Stimulated activated CD8-positive, alpha-beta memory T cell treated with anti-CD3 and anti-CD28 coated beads, Interleukin-12 subunit alpha, Interleukin-12 subunit beta, amount 100 ng/mL, for 1 hour (primary cell): ENCODE results near the gene IYD.
"Not testable (repeated sequence)": the region's sequence is repeated elsewhere in the genome, so short reads cannot be mapped to it uniquely, and the experiment has no call there.

ENCODE experiments used
- DNase-seq: peaks from one replicate; pipeline ENCODE4 v3.0.0-alpha.2; 2020; ENCODE audit warnings: low read depth

Gene IYD

DNA sequence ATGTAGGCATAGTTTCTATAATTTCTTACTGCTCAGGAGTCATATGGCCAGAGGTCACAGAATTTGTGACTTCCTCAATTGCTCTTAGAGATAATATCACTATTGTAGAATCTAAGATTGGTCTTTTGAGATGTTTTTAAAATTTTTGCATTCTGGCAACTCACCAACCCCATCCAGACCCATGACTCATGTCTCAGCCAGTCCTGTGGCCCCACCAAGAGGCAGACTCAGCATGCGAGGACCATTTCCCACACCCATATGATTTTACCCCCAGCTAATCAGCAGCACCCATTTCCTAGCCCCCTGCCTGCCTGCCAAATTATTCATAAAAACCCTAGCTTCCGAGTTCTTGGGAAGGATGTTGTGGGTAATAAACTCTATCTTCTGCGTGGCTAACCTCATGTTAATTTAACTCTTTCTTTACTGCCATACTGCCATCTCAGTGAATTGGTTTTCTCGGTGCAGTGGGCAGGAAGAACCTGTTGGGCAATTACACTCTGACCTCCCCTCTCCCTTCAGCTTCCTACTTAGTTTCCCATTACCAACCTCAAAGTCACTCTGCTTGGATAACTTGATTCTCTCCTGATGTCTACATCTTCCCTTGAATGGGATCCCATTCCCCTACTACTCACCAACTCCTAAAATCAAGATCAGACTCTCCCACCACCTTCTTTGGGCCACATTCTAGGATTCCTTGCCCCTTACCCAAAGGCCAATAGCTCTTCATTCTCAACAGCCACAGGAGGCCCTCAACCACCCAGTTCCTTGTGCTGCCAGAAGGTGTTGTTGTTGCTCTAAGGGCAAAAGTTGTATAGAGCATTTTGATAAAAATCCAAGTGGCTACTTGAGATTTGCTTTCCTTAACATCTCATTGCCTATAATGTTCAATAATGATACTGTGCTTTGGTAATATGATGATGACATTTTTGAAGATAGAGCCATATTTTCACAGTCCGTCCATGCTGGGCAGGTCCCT is 16.2 kb upstream of the IYD start:
- no peak for DNase-seq

DNA sequence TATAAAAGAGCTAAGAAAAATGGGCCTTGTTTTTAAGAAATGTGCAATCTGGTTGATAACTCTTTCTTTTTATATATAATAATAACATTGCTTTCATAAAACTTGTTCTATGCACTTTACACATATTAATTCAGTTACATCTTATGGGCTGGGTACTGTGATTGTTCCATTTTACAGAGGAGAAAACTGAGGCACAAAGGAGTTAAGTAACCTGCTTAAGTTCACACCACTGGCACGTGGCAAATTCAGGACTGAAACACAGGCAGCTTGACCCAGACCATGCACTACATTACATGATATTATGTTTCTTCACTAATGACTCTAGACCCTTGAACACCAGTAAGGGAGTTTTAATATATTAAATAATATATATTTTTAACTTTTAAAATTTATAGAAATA is 15.4 kb upstream of the IYD start:
- no peak for DNase-seq

GRCh38 chr6:150354754-150355571 is 13.8 kb upstream of the IYD start:
- DNase-seq: no peak

GRCh38 chr6:150355932-150356331 is 12.9 kb upstream of the IYD start:
- DNase-seq: no peak

- DNase-seq: no peak
Observed at GRCh38 chr6:150361876-150362275, 6.9 kb upstream of the IYD start.

GRCh38 chr6:150363733-150364132 is 5.1 kb upstream of the IYD start:
- no peak for DNase-seq

DNA sequence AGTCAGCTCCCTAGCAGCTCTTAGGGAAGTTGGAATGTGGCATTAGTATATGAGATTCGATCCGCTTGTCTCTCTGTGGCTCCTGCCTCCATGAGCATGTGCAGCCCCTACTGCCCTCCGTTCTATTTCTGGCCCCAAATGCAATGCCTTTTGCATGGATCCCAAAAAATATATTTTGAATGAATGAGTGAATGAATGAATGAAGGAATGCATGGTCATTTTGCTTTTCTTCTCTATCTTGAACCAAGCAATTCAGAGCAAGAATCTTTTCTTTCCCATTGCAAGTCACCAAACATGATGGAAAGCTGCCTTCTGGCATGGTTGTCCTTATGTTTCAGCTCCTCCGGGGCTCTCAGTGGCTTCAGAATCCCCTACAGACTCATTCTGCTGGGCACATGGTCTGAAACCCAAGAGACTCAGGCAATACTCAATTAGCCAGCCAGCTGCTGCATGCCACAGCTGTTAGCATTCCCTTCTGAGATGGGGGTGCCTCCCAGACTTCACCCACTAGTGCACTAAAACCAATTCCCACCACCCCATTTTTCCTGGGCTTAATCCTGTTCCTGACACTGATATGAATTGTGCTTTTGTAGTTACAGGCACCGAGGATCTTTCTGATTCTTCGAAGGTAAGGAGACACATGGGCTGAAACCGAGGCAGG is 2.6 kb upstream of the IYD start:
- DNase-seq: no peak

DNA sequence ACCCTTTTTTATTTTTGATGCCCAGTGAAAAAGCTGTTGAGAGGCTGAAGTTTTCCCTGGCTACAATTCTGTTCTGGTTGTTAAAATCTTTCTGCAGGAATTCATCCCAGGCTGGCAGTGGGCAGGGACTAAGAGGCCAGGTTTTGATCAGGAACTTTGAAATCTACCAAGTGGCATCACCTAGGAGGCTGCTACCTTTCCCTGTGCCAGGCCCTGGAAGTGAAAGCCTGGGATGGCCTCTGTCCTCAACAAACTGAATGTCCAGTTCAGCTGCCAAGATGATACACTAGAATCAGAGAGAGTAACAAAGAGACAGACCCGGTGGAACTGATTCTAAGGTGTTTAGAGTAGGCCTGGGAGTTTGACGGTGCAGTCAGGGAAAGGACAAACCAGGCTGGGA is 596 bp downstream of the IYD start:
- no peak for DNase-seq

DNA sequence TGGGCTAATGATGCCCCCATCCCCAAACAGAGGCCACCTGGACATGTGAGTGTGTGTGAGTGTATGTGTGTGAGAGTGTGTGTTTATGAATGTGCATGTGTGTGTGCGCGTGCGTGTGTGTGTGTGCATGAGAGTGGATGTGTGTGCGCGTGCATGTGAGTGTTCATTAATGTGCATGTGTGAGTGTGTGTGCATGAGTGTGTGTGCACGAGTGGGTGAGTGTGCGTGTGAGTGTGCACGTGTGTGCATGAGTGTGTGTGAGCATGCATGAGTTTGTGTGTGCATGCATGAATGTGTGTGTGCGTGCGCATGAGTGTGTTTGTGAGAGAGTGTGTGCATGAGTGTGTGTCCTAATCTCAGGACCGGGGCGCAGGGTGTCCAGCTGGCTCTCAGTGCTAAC is 1.3 kb downstream of the IYD start:
- no peak for DNase-seq

DNA sequence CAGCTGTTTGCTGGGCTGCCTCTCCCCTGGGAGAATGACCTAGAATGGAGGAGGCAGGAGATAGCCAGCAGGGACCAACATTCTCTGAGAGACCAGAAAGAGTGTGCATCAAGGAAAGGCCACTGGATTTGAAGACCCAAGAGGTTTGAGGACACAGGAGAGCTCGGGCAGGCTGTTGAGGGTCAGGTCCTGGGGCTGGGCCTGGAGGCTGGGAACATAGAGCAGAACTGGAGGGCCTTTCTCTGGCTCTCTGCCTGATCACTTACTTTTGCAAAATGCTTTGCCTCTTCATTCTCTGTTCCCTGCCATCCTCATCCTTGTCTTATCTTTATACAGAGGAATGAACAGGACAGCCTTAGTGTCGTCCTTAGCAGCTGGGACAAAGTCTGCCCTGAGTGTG is 2.5 kb downstream of the IYD start:
- DNase-seq: no peak

GRCh38 chr6:150372051-150372450 is 3.2 kb downstream of the IYD start:
- DNase-seq: no peak

DNA sequence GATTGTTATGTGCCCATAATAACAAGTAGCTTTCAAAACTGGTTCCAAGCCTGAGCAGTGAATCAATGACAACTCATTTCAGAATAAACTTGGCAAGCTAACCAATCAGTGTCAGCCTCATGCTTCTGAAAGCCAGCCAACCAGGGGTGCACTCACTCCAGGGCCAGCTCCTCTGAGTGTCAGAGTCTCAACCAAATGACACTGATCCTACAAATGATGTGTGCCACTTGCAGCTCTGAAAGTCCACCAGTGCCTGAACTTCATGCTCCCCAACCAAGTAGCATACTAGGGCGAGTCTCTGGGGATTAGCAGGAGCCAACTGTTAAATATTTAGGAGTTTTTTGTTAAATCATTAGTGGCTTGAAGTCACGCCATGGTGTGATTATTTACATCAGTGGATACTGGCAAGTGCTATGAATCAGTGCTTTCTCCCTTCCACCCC is 4.5 kb downstream of the IYD start:
- no peak for DNase-seq

GRCh38 chr6:150374346-150374745 is 5.5 kb downstream of the IYD start:
- DNase-seq: not testable (repeated sequence)

GRCh38 chr6:150377211-150377781 is 8.5 kb downstream of the IYD start:
- no peak for DNase-seq

DNA sequence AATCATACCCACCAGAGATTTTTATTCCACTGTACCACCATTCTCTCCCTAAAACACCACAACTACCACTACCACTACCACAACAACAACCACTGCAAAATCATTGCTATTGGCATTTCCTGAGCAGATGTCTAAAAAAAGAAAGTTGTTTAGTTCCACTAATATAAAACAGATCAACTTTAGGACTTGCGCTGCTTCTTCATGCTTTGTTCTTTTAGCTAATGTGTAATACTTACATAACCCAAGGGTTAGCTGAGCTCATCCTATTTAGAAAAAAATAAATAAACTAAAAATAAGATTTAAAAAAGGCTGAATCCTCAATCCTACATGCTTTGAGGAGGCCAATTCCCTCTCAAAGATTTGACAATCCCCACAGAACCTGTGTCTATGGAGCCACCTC is 11.4 kb downstream of the IYD start:
- no peak for DNase-seq

GRCh38 chr6:150382171-150382570 is 13.4 kb downstream of the IYD start:
- no peak for DNase-seq

GRCh38 chr6:150391414-150391813 is 22.6 kb downstream of the IYD start:
- DNase-seq: no peak

GRCh38 chr6:150391890-150392289 is 23.1 kb downstream of the IYD start:
- no peak for DNase-seq

DNA sequence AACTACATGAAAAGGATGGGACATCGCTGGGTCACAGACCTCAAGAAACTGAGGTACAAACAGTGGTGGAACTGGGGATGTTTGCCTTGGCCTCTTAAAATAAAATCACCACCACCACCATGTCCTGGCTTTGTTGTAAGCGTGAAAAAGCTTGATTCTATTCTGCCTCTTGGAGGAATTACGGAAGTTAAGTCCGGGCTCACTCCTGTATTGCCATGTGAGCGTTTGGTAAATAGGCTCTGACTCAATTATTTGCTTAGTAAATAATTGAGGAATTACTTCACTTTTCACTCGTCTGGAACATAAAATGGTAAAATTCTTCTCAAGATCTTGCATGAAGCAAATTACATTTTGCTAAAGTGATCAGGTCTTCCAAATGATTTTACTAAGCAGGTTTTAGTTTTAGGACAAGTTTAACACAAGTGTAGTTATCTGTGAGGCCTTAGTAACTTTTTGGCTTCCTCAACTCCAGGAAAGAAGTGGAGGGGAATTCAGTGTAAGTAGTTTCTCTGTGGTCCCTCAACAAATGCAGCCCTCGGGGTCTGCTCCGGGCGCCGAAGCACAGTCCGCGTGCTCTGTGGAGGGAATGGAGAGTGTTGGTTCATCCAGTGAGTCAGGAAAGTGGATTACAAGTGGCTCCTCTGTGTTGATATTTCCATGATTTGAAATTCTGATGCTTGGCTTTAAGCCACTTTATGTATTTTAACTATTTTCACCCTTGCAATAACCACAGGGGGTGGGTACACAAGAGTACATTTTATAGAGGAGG is 23.8 kb downstream of the IYD start:
- no peak for DNase-seq

DNA sequence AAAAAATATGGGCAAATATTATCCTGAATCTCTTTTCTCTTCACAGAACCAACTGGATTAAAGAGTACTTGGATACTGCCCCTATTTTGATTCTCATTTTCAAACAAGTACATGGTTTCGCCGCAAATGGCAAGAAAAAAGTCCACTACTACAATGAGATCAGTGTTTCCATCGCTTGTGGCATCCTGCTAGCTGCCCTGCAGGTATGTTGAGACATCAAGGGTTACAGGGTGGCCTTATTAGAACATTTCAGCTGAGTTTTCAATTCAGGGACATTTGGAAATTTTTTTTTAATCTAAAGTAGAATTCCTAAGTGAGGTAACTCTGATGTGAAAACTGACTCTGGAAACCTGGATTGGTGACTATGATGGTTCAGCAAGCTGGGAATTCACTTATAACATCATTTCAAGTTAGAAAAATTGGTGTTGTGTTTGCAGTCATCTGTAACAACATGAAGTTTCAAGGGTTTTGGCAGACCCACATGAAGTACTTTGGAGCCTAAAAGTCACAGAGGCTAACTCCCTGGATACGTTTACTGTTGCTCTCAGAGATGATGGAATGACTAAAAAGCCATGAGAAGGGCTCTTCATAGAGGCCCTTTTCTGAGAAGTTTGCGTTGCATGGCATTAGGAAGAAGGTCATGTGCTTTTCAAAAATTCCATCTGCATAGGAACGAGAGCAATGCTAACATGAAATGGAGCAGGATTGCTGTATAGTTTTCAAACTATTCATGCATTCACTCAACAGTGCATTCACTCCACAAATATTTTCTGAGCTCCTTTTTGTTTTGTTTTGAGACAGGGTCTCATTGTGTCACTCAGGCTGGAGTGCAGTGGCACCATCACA is 25.5 kb downstream of the IYD start:
- no peak for DNase-seq
